GM12878 (cell line): Measurements from ENCODE around the gene ANKRD60. TPM values are rescaled to one million over a fixed set of nuclear protein-coding genes. Genes with fewer than 3 reads are reported as not detected.

Experiments used
- ATAC-seq: fragments of 200-7000 bp; cut with Tn5 transposase; 3 replicates; pipeline ENCODE4 v1.9.1; 2020; ENCODE audit warnings: mild to moderate bottlenecking, moderate library complexity
- BruUV-seq: library from RNA; stranded (reverse); fragments of 400-500 nt; replicated peaks from 2 replicates; lab custom pipeline; 2021; lab: Mats Ljungman, UMichigan
- CTCF ChIA-PET: fragments of 300-600 bp; sonication (Branson Sonifier 250); formaldehyde crosslinking; extraction: SDS; loops from one replicate; lab custom pipeline; 2021; ENCODE audit warnings: inconsistent platforms; lab: Yijun Ruan, JAX
- POLR2A ChIA-PET: fragments of 350-600 bp; formaldehyde crosslinking; extraction: SDS; loops from one replicate; lab custom pipeline; 2021; ENCODE audit warnings: inconsistent platforms; lab: Charles Lee
- RAD21 ChIA-PET: fragments of 300-600 bp; sonication (Branson Sonifier 250); formaldehyde crosslinking; loops from one replicate; lab custom pipeline; 2023; ENCODE audit warnings: antibody characterized with exemption; ENCODE audit not compliant: unreplicated experiment; lab: Charles Lee
- SMC1A ChIA-PET: fragments of 300-600 bp; sonication (Branson Sonifier 250); formaldehyde crosslinking; loops from one replicate; lab custom pipeline; 2023; ENCODE audit not compliant: unreplicated experiment, uncharacterized antibody; lab: Charles Lee
- DNase-seq: peaks from one replicate; pipeline ENCODE4 v3.0.0-alpha.2; 2011; ENCODE audit warnings: low read depth, low spot score
- FAIRE-seq: peaks from 3 replicates; lab custom pipeline; 2011; peaks lifted over from hg19 to GRCh38; lab: Jason Lieb, UNC
- H2AFZ ChIP-seq: 2 replicates; pipeline ENCODE4 v1.6.0; 2011; ENCODE audit warnings: low read depth, low read length, control low read depth; ENCODE audit not compliant: control insufficient read depth
- H3K27ac ChIP-seq: 2 replicates; pipeline ENCODE4 v1.5.1; 2011; ENCODE audit warnings: control low read depth; ENCODE audit not compliant: control insufficient read depth, insufficient read depth
- H3K27me3 ChIP-seq, 2 experiments: replicated peaks in 1 of 2; 2 replicates each; pipeline versions ENCODE4 v1.6.0 to v1.6.1; 2011; ENCODE audit warnings: low read length in 1 of 2; ENCODE audit not compliant: control insufficient read depth in 2 of 2, insufficient read depth in 2 of 2
- H3K36me3 ChIP-seq, 2 experiments: 2 replicates each; pipeline ENCODE4 v1.5.1; 2011; ENCODE audit warnings: low read length in 1 of 2; ENCODE audit not compliant: control insufficient read depth in 2 of 2, insufficient read depth in 2 of 2
- H3K4me1 ChIP-seq: 2 replicates; pipeline ENCODE4 v1.6.1; 2011; ENCODE audit warnings: mild to moderate bottlenecking, low read length, moderate library complexity, mixed read lengths; ENCODE audit not compliant: control insufficient read depth, insufficient read depth
- H3K4me2 ChIP-seq: 2 replicates; pipeline ENCODE4 v1.6.0; 2011; ENCODE audit warnings: control low read depth; ENCODE audit not compliant: control insufficient read depth, insufficient read depth
- H3K4me3 ChIP-seq: fragments of 200-600 bp; sonication (generic); 2 replicates; pipeline ENCODE4 v1.5.1; 2016
- H3K79me2 ChIP-seq: 2 replicates; pipeline ENCODE4 v1.6.0; 2011; ENCODE audit warnings: low read length; ENCODE audit not compliant: control insufficient read depth, insufficient read depth
- H3K9ac ChIP-seq: 2 replicates; pipeline ENCODE4 v1.8.0; 2011; ENCODE audit warnings: low read length, control low read depth, mixed read lengths; ENCODE audit not compliant: control insufficient read depth, insufficient read depth
- H3K9me3 ChIP-seq: replicated peaks from 3 replicates; pipeline ENCODE4 v1.5.1; 2011; ENCODE audit warnings: mild to moderate bottlenecking, low read length; ENCODE audit not compliant: control insufficient read depth, insufficient read depth
- H4K20me1 ChIP-seq: 2 replicates; pipeline ENCODE4 v1.6.0; 2011; ENCODE audit not compliant: control insufficient read depth, insufficient read depth
- CBX3 ChIP-seq: fragments of 200-600 bp; sonication (generic); IDR thresholded peaks from 2 replicates; pipeline ENCODE4 v1.6.1; 2016; ENCODE audit warnings: low read depth, borderline replicate concordance
- CHD1 ChIP-seq: IDR thresholded peaks from 2 replicates; pipeline ENCODE4 v1.6.1; 2012; ENCODE audit warnings: low read depth, low read length, improper control_type of control experiment
- FOS ChIP-seq: IDR thresholded peaks from 3 replicates; pipeline ENCODE4 v1.6.1; 2011; ENCODE audit warnings: borderline replicate concordance; ENCODE audit not compliant: insufficient read length; ENCODE audit errors: extremely low read depth
- MYC ChIP-seq: IDR thresholded peaks from 2 replicates; pipeline ENCODE4 v1.6.1; 2011; ENCODE audit warnings: mild to moderate bottlenecking, low read length, moderate library complexity, inconsistent platforms; ENCODE audit not compliant: insufficient read depth, insufficient replicate concordance, insufficient read length, severe bottlenecking
- NFYB ChIP-seq: IDR thresholded peaks from 2 replicates; pipeline ENCODE4 v1.6.1; 2011; ENCODE audit warnings: low read depth, mild to moderate bottlenecking, low read length, improper control_type of control experiment, moderate library complexity; ENCODE audit not compliant: insufficient read depth
- RAD21 ChIP-seq: IDR thresholded peaks from 2 replicates; pipeline ENCODE4 v1.6.1; 2011; ENCODE audit warnings: mild to moderate bottlenecking, low read depth, low read length, moderate library complexity; ENCODE audit not compliant: insufficient read depth
- SMARCA5 ChIP-seq: fragments of 450-650 bp; IDR thresholded peaks from 2 replicates; pipeline ENCODE4 v1.6.1; 2017; ENCODE audit warnings: mild to moderate bottlenecking
- SREBF2 ChIP-seq: IDR thresholded peaks from 2 replicates; pipeline ENCODE4 v1.6.1; 2012; ENCODE audit warnings: mild to moderate bottlenecking, low read length
- USF1 ChIP-seq: IDR thresholded peaks from 2 replicates; pipeline ENCODE4 v1.6.1; 2011; ENCODE audit warnings: borderline replicate concordance, low read depth, mild to moderate bottlenecking, moderate library complexity, mixed read lengths, low read length; ENCODE audit not compliant: insufficient read depth; ENCODE audit errors: extremely low read length
- ZBED1 ChIP-seq: IDR thresholded peaks from 2 replicates; pipeline ENCODE4 v1.6.1; 2016; ENCODE audit warnings: borderline replicate concordance
- ZNF217 ChIP-seq: fragments of 450-650 bp; IDR thresholded peaks from 2 replicates; pipeline ENCODE4 v1.6.1; 2017; ENCODE audit warnings: antibody characterized with exemption, mild to moderate bottlenecking
- ZSCAN29 ChIP-seq: fragments of 450-650 bp; IDR thresholded peaks from 2 replicates; pipeline ENCODE4 v1.6.1; 2017; ENCODE audit warnings: mild to moderate bottlenecking, moderate library complexity
- ZZZ3 ChIP-seq: IDR thresholded peaks from 2 replicates; pipeline ENCODE4 v1.6.1; 2011; ENCODE audit warnings: low read depth; ENCODE audit not compliant: control insufficient read depth, insufficient read length
- WGBS: methylation state at CpG from one replicate; pipeline ENCODE4 v1.1.6; 2016; ENCODE audit warnings: low lambda C conversion rate; ENCODE audit not compliant: insufficient replicate concordance, insufficient coverage; ENCODE audit errors: missing lambda C conversion rate; 5-methylcytosine and 5-hydroxymethylcytosine counted together
- in situ Hi-C: fragments of 300-500 bp; cut with MboI; formaldehyde crosslinking; loops from 9 replicates; pipeline ENCODE4 v1.14.3; 2018; ENCODE audit warnings: mixed read lengths
- intact Hi-C: fragments of 100-400 bp; cut with micrococcal nuclease; formaldehyde crosslinking; loops from one replicate; pipeline ENCODE4 v1.14.2; 2022; ENCODE audit not compliant: unreplicated experiment
- polyA plus RNA-seq, 11 experiments: library from polyadenylated mRNA; depleted of rRNA in 4 of 11; unstranded in 6 of 11; stranded (reverse) in 5 of 11; fragments of >200 nt; fragmentation: Nextera tagmentation in 4 of 11; fragmentation: Illumina TruSeq in 1 of 11; extraction: Ambion mirVana in 4 of 11; extraction: Trizol in 1 of 11; gene quantifications; 1 replicate in 1 of 11; 2 replicates in 10 of 11; pipeline versions ENCODE4 v1.2.1 to v1.2.3, GENCODE V29; 2011 to 2016; ENCODE audit warnings: inconsistent platforms in 2 of 11, missing spikeins in 2 of 11, low read depth in 1 of 11
- total RNA-seq, 4 experiments: library from RNA; depleted of rRNA in 3 of 4; stranded (reverse); fragments of >200 nt in 3 of 4; fragmentation: Illumina TruSeq in 1 of 4; extraction: Trizol in 1 of 4; gene quantifications; 2 replicates each; pipeline versions ENCODE4 v1.2.1 to v1.2.3, GENCODE V29; 2013 to 2021

The ANKRD60 gene
- total and polyA plus RNA-seq, 10 of the 15 experiments (the other 5 are each of a cell fraction or from before 2014, with no cell fraction given) = not detected

GRCh38 chr20:58198384-58198783, 30.1 kb downstream of the ANKRD60 start (continued):
- TF ChIP-seq CBX3 (no peak), SMARCA5 (no peak)

- Histone ChIP-seq H3K27me3 (peaks cover 0 to 1% of the 10 kb centered on the region in 2 experiments; a peak in 2 of 4 replicates), H3K4me2 (no peak overlapping the region), H4K20me1 (no peaks in the 10 kb centered on the region), H3K9ac (no peak overlapping the region), H3K4me3 (no peak overlapping the region), H3K36me3 (no peaks in the 10 kb centered on the region), H3K27ac (no peak overlapping the region), H2AFZ (no peak overlapping the region), H3K4me1 (no peaks in the 10 kb centered on the region), H3K9me3 (no peaks in the 10 kb centered on the region), H3K79me2 (no peaks in the 10 kb centered on the region)
- ChIA-PET CTCF (interaction anchor here (0.6 kb wide), 1 partner anchor 10 kb away, joined by 3 read pairs; no protein-coding TSS in a partner anchor), RAD21 (no interaction called here), POLR2A (no interaction called here), SMC1A (no interaction called here)
- DNase-seq (no peak), ATAC-seq (no peak), FAIRE-seq (no peak)
- BruUV-seq = no TSS peak
- no peak for TF ChIP-seq ZNF217
- TF ChIP-seq NFYB = no peak
- no peak for TF ChIP-seq MYC
- TF ChIP-seq RAD21 = no peak
- no peak for TF ChIP-seq FOS
- no peak for TF ChIP-seq SREBF2
- TF ChIP-seq CHD1 = no peak
- no peak for TF ChIP-seq ZZZ3
- TF ChIP-seq ZBED1 = no peak
- TF ChIP-seq ZSCAN29 = no peak
- no peak for TF ChIP-seq USF1
- 88% methylated on average over 8 of the region's 8 CpGs for WGBS
- intact Hi-C loops = no loop called here
- in situ Hi-C loops = no loop called here
Observed at GRCh38 chr20:58197185-58197469, 31.3 kb downstream of the ANKRD60 start.
